Prostate gland (tissue), 2 donors: ENCODE measurements around the gene DNMT1.

Source experiments
- CTCF ChIP-seq, 4 experiments: fragments of 200-600 bp in 2 of 4; fragments of 450-650 bp in 2 of 4; sonication (generic) in 2 of 4; IDR thresholded peaks; 1 replicate in 3 of 4; 2 replicates in 1 of 4; pipeline ENCODE4 v1.5.1; 2016 to 2019; ENCODE audit warnings: antibody characterized with exemption in 4 of 4, mild to moderate bottlenecking in 2 of 4, moderate library complexity in 2 of 4
- POLR2A ChIP-seq: fragments of 450-650 bp; IDR thresholded peaks from one replicate; pipeline ENCODE4 v1.6.1; 2016; ENCODE audit warnings: antibody characterized with exemption, mild to moderate bottlenecking
- POLR2AphosphoS5 ChIP-seq: sonication (generic); formaldehyde crosslinking; IDR thresholded peaks from one replicate; pipeline ENCODE4 v1.6.1; 2017; ENCODE audit warnings: antibody characterized with exemption

- TF ChIP-seq CTCF (IDR thresholded peaks at IDR 0.05): no peak
- no peak for TF ChIP-seq POLR2A
- TF ChIP-seq POLR2AphosphoS5: no peak
These were observed 82.6 kb downstream of the DNMT1 start for GRCh38 chr19:10112037-10112761.
